GM21619 (cell line): ENCODE measurements around the gene CCDC195.

Experiments
- ATAC-seq: cut with Tn5 transposase; IDR thresholded peaks from one replicate; pipeline ENCODE4 v1.9.1; 2021; ENCODE audit not compliant: unreplicated experiment

The CCDC195 gene

GRCh38 chr2:224716201-224716600, at the start of gene CCDC195:
Gene CCDC195 (minus strand): TSS chr2:224716365. CDS start chr2:224716365, 0 bp downstream.
- ATAC-seq = no peak

- ATAC-seq = peak; percentile 85
Measured at GRCh38 chr2:224764565-224765236, 48.5 kb upstream of the CCDC195 start.

- no peak for ATAC-seq
Measured at GRCh38 chr2:224757934-224758548, 41.9 kb upstream of the CCDC195 start.

GRCh38 chr2:224753743-224754540, 37.8 kb upstream of the CCDC195 start:
- ATAC-seq = no peak

- peak; percentile 56 for ATAC-seq
Measured at GRCh38 chr2:224751996-224752698, 36.0 kb upstream of the CCDC195 start.

GRCh38 chr2:224749136-224749535, 33.0 kb upstream of the CCDC195 start:
- no peak for ATAC-seq

GRCh38 chr2:224747765-224748164, 31.6 kb upstream of the CCDC195 start:
- no peak for ATAC-seq

GRCh38 chr2:224736227-224736626, 20.1 kb upstream of the CCDC195 start:
- no peak for ATAC-seq

- ATAC-seq = no peak
Measured at GRCh38 chr2:224734949-224735348, 18.8 kb upstream of the CCDC195 start.

GRCh38 chr2:224731665-224732064, 15.5 kb upstream of the CCDC195 start:
- ATAC-seq = no peak

GRCh38 chr2:224729435-224729834, 13.3 kb upstream of the CCDC195 start:
- no peak for ATAC-seq

GRCh38 chr2:224724331-224724730, 8.2 kb upstream of the CCDC195 start:
- ATAC-seq = no peak

GRCh38 chr2:224723586-224724217, 7.5 kb upstream of the CCDC195 start:
- ATAC-seq = peak; percentile 80

GRCh38 chr2:224722770-224723169, 6.6 kb upstream of the CCDC195 start:
- no peak for ATAC-seq

GRCh38 chr2:224722250-224722649, 6.1 kb upstream of the CCDC195 start:
- no peak for ATAC-seq

GRCh38 chr2:224716921-224717320, 756 bp upstream of the CCDC195 start:
- ATAC-seq = no peak

GRCh38 chr2:224711859-224712665, 4.1 kb downstream of the CCDC195 start:
- ATAC-seq = no peak

- no peak for ATAC-seq
Measured at GRCh38 chr2:224711381-224711780, 4.8 kb downstream of the CCDC195 start.

GRCh38 chr2:224709301-224709700, 6.9 kb downstream of the CCDC195 start:
- no peak for ATAC-seq

- no peak for ATAC-seq
Measured at GRCh38 chr2:224694502-224694901, 21.7 kb downstream of the CCDC195 start.
